ENCODE measurements around the gene RYR1.

- TF ChIP-seq POLR2A (IDR thresholded peaks at IDR 0.05; ENCODE audit: extremely low read depth, insufficient read length) (no peak), CTCF (IDR thresholded peaks at IDR 0.05; ENCODE audit: low read depth, low read length) (no peak)
Observed at GRCh38 chr19:38417544-38418506, 15.7 kb upstream of the RYR1 start.
